GM10266 (cell line): ENCODE measurements around the gene KTN1.

Source experiments
- DNase-seq: peaks from one replicate; pipeline ENCODE4 v3.0.0; 2012; ENCODE audit errors: extremely low spot score
- TF ChIP-seq, protein P1 (sequence below): IDR thresholded peaks from 2 replicates; pipeline ENCODE4 v1.5.1; 2012; ENCODE audit warnings: mild to moderate bottlenecking, low read depth; ENCODE audit not compliant: control insufficient read depth, insufficient read depth; ENCODE audit errors: missing control alignments

KTN1 gene

DNA sequence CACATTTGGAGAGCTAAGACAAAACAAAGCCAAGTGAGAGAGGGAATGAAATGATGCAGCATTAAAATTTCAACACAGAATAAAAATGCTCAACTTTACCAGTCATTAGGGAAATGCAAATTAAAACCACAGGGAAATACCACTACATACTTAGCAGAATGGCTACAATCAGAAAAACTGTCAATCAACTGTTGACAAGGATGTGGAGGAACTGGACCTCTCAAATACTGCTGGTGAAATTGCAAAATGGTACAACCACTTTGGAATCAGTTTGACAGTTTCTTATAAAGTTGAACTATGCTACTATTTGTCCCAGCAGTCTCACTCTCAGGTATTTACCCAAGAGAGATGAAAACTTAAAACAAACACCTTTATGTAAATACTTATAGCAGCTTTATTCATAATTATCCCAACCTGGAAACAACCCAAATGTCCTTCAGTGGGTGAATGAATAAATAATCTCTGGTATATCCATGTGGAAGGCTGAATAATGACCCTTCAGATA lies 43.8 kb upstream of the KTN1 start:
- TF ChIP-seq, protein P1, sequence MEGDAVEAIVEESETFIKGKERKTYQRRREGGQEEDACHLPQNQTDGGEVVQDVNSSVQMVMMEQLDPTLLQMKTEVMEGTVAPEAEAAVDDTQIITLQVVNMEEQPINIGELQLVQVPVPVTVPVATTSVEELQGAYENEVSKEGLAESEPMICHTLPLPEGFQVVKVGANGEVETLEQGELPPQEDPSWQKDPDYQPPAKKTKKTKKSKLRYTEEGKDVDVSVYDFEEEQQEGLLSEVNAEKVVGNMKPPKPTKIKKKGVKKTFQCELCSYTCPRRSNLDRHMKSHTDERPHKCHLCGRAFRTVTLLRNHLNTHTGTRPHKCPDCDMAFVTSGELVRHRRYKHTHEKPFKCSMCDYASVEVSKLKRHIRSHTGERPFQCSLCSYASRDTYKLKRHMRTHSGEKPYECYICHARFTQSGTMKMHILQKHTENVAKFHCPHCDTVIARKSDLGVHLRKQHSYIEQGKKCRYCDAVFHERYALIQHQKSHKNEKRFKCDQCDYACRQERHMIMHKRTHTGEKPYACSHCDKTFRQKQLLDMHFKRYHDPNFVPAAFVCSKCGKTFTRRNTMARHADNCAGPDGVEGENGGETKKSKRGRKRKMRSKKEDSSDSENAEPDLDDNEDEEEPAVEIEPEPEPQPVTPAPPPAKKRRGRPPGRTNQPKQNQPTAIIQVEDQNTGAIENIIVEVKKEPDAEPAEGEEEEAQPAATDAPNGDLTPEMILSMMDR, result no peak
- no peak for DNase-seq

DNA sequence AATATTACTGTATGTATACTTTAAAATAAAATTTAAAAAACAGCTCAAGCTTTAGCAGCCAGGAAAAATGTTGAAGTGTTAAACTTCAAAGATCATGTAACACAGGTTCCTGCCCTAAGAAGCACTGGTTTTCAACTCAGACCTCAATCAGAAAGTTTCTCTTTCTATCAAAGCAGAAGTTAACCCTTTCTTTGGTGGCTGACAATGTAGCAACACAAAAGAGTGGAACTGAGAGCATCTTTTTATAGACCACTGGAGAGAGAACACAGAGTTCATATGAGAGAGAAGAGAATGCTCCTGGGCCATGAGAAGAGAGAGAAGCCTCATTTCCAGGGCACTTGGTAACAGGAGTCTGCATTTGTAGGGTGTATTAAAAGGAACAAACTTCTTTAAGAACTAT lies 42.2 kb upstream of the KTN1 start:
- TF ChIP-seq, protein P1, result no peak
- peak; percentile 12 for DNase-seq

DNA sequence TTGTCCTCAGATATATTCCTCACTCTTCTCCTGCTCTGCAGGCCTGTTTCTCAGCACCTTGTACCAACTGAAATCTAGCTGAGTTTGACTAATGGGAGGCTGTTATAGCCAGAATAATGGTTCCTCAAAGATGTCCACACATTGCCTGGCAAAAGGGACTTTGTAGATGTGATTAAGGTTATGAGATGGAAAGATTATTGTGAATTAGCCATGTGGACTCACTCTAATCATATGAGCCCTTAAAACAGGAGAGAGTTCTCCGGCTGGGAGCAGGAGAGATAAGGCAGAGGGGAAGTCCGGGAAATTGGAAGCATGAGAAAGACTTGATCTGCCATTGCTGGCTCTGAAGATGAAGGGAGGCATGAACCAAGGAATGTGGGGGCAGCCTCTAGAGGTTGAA lies 40.0 kb upstream of the KTN1 start:
- TF ChIP-seq, protein P1, result no peak
- DNase-seq, result no peak

DNA sequence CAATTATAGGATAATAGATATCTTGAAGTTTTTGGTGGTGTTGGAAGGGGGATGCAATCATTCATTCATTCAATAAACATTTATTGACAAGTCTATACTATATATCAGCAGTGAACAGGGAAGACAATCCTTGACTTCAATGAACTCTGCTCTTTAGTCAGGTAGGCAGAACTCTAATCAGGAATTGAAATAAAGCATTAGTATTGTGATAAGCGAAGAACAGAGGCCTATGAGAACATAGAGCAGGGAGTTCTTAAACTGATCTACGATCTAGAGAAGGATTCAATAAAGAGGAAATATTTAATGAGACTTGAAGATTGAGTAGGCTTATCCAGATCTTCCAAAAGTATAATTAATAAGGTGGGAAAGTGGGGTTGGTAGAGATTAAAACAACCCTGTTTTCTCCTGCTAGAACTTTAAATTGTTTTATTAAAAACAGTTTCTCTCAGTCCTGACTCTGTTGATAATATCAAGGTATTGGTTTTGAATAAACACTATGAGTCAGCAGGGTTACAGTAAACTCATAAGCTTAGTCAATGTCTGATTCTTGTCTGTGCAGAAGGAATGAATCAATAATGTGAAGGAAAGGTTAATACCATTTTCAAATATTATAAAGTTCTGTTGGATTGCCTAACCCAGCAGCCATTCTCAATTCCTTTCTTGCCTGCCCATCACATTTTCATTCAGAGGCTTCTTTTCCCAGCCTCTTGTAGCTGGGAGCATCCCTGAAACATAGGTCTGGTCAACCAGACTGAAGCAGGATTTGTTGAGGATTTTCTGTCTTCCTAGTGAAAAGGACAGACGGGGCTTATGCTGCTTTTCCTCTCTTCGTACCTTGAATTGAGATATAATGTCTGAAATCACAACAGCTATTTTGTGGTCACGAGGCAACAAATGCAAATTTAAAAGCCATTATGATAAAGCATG lies 38.9 kb upstream of the KTN1 start:
- TF ChIP-seq, protein P1, result no peak
- DNase-seq, result no peak

DNA sequence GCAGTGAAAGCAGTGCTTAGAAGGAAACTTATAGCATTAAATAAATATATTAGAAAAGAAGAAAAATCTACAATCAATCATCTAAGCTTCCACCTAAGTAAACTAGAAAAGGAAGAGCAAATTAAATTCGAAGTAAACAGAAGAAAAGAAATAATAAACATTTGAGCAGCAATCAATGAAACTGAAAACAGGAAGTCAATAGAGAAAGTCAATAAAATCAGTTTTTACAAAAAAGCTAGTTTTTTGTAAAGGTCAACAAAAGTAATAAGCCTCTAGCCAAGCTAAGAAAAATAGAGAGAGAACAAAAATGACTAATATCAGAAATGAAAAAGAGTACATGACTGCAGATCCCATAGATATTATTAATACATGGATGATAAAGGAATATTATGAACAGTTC lies 34.2 kb upstream of the KTN1 start:
- TF ChIP-seq, protein P1, result no peak

DNA sequence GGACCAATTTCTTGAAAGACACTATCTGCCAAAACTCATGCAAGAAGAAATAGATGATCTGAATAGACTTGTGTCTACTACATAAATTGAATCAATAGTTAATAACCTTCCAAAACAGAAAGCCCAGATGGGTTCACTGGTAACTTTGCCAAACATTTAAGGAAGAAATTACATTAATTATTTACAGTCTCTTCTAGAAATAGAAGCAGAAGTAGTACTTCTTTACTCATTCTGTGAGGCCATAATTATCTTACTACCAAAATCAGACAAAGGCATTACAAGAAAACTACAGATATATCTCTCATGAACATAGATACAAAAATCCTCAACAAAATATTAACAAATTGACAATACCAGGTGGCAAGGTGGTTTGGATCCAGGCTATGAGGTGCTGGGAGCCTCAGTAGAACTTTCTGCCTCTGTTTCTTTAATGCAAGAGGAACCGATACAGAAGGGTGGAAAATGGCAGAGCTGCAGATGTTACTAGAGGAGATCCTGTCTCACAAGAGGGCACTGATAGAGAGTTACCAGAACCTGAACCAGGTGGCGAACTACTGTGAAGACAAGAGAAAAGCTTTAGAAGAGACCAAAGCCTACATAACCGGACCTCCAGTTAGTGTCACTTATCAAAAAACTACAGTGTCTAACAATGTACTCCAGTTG lies 33.7 kb upstream of the KTN1 start:
- TF ChIP-seq, protein P1, result no peak
- no peak for DNase-seq

More for the DNA sequence above, 34.2 kb upstream of the KTN1 start:
- DNase-seq, result no peak

DNA sequence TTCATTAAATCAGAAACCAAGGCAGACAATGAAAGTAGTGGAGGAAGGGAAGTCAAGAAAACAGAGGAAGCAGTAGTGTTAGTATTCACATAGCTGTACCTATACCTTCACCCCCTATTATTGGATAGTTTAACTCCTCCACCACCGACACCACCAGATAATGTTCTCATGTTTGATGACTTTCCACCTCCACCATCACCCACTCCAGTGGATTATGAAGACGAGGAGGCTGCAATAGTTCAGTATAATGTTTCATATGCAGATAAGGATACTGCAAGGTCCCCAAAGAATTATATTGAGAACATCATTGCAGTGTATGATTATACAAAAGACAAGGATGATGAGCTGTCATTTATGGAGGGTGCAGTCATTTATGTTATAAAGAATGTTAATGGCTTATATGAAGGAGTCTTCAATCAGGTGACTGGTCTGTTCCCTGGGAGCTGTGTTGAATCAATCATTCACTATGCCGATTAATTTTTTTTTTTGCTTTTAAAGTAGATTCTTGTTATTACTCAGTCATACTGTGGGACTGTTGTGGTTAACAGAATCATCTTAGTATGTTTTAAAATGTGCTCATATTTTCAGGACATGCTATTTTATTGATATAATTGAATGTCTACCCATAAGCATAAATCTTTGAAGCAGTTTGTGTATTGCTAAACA lies 32.2 kb upstream of the KTN1 start:
- no peak for DNase-seq
- TF ChIP-seq, protein P1, result no peak
